OCI-LY3 (cell line): Measurements from ENCODE around the gene OASL.

Experiments
- H2AFZ ChIP-seq: fragments of 200-600, 300-600 bp; shearing (Covaris generic); 2 replicates; pipeline ENCODE4 v1.6.0; 2014; ENCODE audit warnings: antibody characterized with exemption, low read depth, low read length
- H3K27ac ChIP-seq: fragments of 200-600, 300-600 bp; sonication (generic); 2 replicates; pipeline ENCODE4 v1.5.1; 2014; ENCODE audit warnings: mild to moderate bottlenecking, low read length, moderate library complexity, mixed read lengths
- H3K27me3 ChIP-seq: fragments of 200-600, 300-600 bp; sonication (generic); 2 replicates; pipeline ENCODE4 v1.6.1; 2014; ENCODE audit warnings: low read depth, low read length, mixed read lengths
- H3K36me3 ChIP-seq: fragments of 200-600, 300-600 bp; sonication (generic); replicated peaks from 2 replicates; pipeline ENCODE3; 2014; ENCODE audit warnings: low read depth, low read length, mixed read lengths
- H3K4me1 ChIP-seq: fragments of 300-600, 200-600 bp; sonication (generic); 2 replicates; pipeline ENCODE4 v1.6.1; 2014; ENCODE audit warnings: low read length, mixed read lengths
- H3K4me2 ChIP-seq: fragments of 200-600, 300-600 bp; sonication (generic); 2 replicates; pipeline ENCODE4 v1.6.1; 2014; ENCODE audit warnings: low read length, mixed read lengths
- H3K4me3 ChIP-seq: fragments of 300-600, 200-600 bp; sonication (generic); 2 replicates; pipeline ENCODE4 v1.5.1; 2014; ENCODE audit warnings: antibody characterized with exemption, mild to moderate bottlenecking, low read length, moderate library complexity
- H3K79me2 ChIP-seq: fragments of 300-600, 200-600 bp; shearing (Covaris generic); 2 replicates; pipeline ENCODE4 v1.6.1; 2014; ENCODE audit warnings: mild to moderate bottlenecking, low read length, mixed read lengths
- H3K9ac ChIP-seq: fragments of 300-600, 200-600 bp; shearing (Covaris generic); 2 replicates; pipeline ENCODE4 v1.6.0; 2014; ENCODE audit warnings: mild to moderate bottlenecking, low read length, moderate library complexity
- H3K9me3 ChIP-seq: fragments of 200-600, 300-600 bp; shearing (Covaris generic); 2 replicates; pipeline ENCODE4 v1.6.1; 2014; ENCODE audit warnings: low read length, mixed read lengths; ENCODE audit not compliant: insufficient read depth
- H4K20me1 ChIP-seq: fragments of 200-600, 300-600 bp; sonication (generic); 2 replicates; pipeline ENCODE4 v1.6.1; 2016; ENCODE audit warnings: low read length, mixed read lengths; ENCODE audit not compliant: insufficient read depth
- CTCF ChIP-seq: fragments of 200-600, 300-600 bp; sonication (generic); IDR thresholded peaks from 2 replicates; pipeline ENCODE4 v1.5.1; 2014; ENCODE audit warnings: antibody characterized with exemption, low read length, low read depth
- EZH2phosphoT487 ChIP-seq: fragments of 200-600 bp; shearing (Covaris generic); IDR thresholded peaks from 2 replicates; pipeline ENCODE4 v1.6.1; 2018; ENCODE audit warnings: antibody characterized with exemption, mixed run types, low read depth

OASL gene

GRCh38 chr12:120984351-120984898 is 54.6 kb downstream of the OASL start:
- Histone ChIP-seq H3K4me1 (no peaks in the 10 kb centered on the region), H3K9ac (no peak overlapping the region)

GRCh38 chr12:120983759-120984158 is 55.3 kb downstream of the OASL start:
- Histone ChIP-seq H3K27me3 (no peaks in the 10 kb centered on the region), H3K9ac (no peak overlapping the region), H3K79me2 (no peaks in the 10 kb centered on the region), H2AFZ (no peak overlapping the region), H3K36me3 (no peaks in the 10 kb centered on the region), H3K4me1 (no peaks in the 10 kb centered on the region), H3K9me3 (no peaks in the 10 kb centered on the region), H3K4me3 (no peak overlapping the region), H3K4me2 (no peak overlapping the region), H4K20me1 (no peaks in the 10 kb centered on the region), H3K27ac (no peak overlapping the region)
- TF ChIP-seq EZH2phosphoT487 (no peak), CTCF (no peak)

More at GRCh38 chr12:120984351-120984898, 54.6 kb downstream of the OASL start:
- Histone ChIP-seq H3K4me3 (no peak overlapping the region), H3K36me3 (no peaks in the 10 kb centered on the region), H2AFZ (no peak overlapping the region), H3K9me3 (no peaks in the 10 kb centered on the region), H3K4me2 (no peak overlapping the region), H4K20me1 (no peaks in the 10 kb centered on the region), H3K27me3 (no peaks in the 10 kb centered on the region), H3K27ac (no peak overlapping the region), H3K79me2 (no peaks in the 10 kb centered on the region)
- TF ChIP-seq EZH2phosphoT487 (no peak), CTCF (no peak)

- Histone ChIP-seq H3K79me2 (no peaks in the 10 kb centered on the region), H3K9me3 (no peaks in the 10 kb centered on the region), H3K27me3 (no peaks in the 10 kb centered on the region), H3K4me2 (no peak overlapping the region), H2AFZ (no peak overlapping the region), H3K27ac (no peak overlapping the region), H4K20me1 (no peaks in the 10 kb centered on the region), H3K4me3 (no peak overlapping the region), H3K9ac (no peak overlapping the region), H3K4me1 (no peaks in the 10 kb centered on the region), H3K36me3 (no peaks in the 10 kb centered on the region)
- TF ChIP-seq EZH2phosphoT487 (no peak), CTCF (no peak)
Measured at GRCh38 chr12:120982659-120983058, 56.4 kb downstream of the OASL start.

GRCh38 chr12:120981407-120981941 is 57.6 kb downstream of the OASL start:
- Histone ChIP-seq H3K4me3 (no peak overlapping the region), H3K36me3 (no peaks in the 10 kb centered on the region), H3K4me2 (no peak overlapping the region), H3K4me1 (no peaks in the 10 kb centered on the region), H3K9me3 (no peaks in the 10 kb centered on the region), H4K20me1 (no peaks in the 10 kb centered on the region), H3K27me3 (no peaks in the 10 kb centered on the region), H3K9ac (no peak overlapping the region), H3K27ac (no peak overlapping the region), H3K79me2 (no peaks in the 10 kb centered on the region), H2AFZ (no peak overlapping the region)
- TF ChIP-seq CTCF = no peak
- no peak for TF ChIP-seq EZH2phosphoT487
